ENCODE measurements around the gene BIRC6.
"Not testable (repeated sequence)": the region's sequence is repeated elsewhere in the genome, so short reads cannot be mapped to it uniquely, and the experiment has no call there.

The BIRC6 gene

DNA sequence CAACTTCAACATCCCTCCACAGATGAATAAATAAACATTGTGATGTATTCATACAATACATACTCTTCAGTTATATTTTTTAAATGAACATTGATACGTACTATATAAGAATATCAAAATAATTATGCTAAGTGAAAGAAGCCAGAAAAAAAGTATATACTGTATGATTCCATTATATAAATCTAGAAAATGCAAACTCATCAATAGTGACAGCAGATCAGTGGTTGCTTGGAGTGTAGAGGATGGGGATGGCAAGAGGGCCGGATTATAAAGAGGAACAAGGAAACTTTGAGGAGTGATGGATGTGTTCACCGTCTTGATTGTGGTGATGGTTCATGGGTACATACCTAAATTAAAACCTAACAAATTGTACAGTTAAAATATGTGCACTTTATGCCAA, 268.0 kb downstream of the BIRC6 start:
- no peak for DNase-seq

DNA sequence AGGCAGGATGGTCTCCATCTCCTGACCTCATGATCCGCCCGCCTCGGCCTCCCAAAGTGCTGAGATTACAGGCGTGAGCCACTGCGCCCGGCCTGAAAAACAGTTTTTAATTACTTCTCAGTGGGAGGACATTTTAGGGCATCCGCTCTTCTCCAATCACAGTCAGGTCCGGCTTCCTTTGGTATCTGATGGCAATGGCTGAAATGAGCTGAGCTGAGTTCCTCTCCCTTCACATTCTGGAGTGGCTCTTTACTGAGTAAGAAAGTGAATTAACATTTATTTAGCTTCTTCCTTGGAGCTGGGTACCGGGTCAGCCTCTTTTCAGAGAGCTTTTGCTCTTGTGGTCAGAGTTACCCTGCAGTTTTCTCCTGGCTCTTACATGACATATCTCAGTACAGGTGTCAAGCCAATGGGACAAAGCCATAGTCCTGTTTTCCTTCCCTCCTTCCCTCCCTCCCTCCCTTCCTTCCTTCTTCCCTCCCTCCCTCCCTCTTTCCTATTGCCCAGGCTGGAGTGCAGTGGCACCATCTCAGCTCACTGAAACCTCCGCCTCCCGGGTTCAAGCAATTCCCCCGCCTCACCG, 269.9 kb downstream of the BIRC6 start:
- DNase-seq: no peak

DNA sequence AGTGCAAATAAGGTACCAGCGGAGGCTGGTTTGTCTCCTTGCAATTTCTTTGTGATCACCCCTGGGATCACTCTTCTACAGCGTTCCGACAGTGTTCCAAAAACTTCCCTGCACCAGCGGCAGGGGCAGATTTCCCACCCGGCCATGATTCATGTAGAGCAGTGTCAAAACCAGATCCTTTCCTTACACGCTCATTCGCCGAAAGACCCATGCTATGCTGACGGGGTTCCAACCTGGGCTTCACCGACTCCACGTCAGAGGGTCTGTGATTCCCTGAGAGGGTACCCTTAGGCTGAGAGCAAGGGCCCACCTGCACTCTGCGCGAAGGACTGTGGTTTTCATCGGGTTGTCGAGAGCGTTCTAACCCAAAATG, 270.6 kb downstream of the BIRC6 start:
- no peak for DNase-seq

DNA sequence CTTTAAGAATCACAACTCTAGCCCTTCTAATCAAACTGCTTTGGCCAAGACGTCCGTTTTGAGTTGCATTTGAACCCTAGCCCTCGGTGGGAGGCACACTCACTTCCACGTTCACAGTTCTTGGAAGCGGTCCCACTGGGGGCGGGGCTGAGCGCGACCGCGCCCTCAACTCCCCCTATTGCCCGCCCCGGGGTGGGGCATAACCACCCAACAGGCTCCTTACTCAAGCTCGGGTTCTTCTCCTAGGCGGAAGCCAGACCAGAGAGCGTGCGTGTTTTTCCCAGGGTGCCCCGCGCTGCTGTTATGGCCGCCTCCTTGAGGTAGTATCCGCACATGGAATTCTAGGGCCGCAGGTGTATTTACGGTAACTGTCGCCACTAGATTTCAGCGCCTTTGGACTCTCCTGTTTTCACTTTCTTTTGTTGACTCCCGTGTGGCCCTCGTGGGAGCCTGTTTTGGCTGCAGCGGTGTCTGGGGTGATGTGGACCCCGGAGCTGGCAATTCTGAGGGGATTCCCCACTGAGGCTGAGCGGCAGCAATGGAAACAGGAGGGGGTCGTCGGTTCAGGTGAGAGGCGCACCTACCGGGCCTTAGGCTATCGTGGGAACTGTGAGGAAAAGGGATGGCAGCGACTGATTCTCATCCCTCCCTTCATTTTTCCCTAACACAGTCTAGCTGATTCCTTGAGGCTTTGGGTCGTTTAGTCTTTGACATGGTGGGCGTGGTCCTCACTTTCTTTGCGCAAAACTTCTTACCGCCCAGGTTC, 271.2 kb downstream of the BIRC6 start, which contains the start of gene TTC27:
TTC27 (plus strand) TSS at position 237 of the 766 bp plus-strand sequence; CDS start at position 480, 243 bp downstream.
- peak; percentile 86 for DNase-seq

DNA sequence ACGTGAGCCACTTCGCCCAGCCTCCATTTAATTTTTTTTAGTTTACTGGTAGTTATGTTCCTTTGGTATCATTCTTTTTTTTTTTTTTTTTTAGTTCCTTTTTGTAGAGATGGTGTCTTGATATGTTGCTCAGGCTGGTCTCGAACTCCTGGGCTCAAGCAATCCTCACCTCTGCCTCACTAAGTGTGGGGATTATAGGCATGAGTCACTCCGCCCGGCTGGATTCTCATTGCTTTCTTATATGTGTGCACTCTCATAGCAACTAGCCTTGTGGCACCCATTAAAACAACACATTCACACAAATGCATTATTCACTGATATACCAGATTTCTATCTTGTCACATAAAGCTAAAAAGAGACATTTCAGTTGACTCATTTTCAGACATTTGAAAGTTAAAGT, 275.3 kb downstream of the BIRC6 start:
- no peak for DNase-seq

DNA sequence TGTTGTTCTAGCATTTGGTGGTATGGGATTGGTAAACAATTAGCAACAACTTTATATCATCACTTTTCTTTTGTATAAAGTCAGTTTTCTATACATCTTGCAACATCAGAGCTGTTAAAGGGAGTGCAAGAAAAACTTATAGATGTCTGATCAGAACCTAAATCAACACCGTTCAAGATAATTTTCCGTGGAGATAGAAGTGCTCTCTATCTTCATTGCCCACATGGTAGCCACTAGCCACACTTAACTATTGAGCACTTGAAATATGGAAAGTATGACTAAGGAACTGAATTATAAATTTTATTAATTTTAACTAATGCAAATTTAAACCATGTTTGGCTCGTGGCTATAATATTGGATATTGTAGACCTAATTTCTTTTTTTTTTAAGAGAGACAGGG, 276.2 kb downstream of the BIRC6 start:
- DNase-seq: no peak

DNA sequence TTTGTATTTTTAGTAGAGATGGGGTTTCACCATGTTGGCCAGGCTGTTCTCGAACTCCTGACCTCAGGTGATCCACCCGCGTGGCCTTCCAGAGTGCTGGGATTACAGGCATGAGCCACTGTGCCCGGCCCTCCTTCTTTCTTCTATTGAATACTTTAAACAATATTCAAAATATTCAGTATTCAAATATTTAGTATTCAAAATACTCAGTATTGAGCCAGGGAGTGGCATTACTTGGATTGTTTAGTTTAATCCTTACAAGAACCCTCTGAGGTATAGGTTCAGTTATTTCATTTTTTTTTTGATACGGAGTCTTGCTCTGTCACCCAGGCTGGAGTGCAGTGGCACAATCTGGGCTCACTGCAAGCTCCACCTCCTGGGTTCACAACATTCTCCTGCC, 281.7 kb downstream of the BIRC6 start:
- not testable (repeated sequence) for DNase-seq

DNA sequence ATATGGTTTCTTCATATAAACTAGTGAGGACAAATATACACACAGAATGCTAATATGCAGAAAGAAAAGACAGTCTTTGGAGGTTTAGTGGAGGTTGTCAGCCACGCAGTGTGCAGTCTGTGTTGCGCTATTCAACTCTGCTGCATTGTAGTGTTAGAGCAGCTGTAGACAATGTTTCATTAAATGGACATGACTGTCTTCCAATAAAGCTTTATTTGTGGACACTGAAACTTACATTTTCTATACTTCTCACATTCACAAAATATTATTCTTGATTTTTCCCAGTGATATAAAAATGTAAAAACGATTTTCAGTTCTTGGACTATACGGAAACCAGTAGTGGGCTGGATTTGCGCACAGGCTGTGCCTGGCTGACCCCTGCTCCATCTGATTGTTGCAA, 284.4 kb downstream of the BIRC6 start:
- no peak for DNase-seq

DNA sequence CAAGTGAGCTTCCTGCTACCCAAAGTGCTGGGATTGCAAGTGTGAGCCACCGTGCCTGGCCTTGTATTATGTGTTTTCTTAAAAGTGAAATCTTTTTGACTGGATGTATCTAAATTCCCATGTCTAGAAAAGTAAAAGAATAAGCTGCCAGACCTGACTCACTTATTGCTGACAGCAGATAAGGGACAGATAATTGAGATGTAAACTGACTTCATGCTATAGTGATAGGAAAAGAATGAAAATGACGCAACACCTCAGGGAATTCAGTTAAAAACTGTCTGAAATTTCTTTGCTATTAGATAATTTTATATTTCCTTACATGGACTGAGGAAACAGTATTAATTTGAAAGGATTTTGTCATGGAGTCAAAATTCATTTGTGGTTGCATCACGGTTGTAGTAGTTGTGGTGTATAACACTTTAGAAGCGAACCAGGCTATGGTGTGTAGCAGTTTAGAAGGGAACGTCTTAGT, 290.4 kb downstream of the BIRC6 start:
- no peak for DNase-seq

DNA sequence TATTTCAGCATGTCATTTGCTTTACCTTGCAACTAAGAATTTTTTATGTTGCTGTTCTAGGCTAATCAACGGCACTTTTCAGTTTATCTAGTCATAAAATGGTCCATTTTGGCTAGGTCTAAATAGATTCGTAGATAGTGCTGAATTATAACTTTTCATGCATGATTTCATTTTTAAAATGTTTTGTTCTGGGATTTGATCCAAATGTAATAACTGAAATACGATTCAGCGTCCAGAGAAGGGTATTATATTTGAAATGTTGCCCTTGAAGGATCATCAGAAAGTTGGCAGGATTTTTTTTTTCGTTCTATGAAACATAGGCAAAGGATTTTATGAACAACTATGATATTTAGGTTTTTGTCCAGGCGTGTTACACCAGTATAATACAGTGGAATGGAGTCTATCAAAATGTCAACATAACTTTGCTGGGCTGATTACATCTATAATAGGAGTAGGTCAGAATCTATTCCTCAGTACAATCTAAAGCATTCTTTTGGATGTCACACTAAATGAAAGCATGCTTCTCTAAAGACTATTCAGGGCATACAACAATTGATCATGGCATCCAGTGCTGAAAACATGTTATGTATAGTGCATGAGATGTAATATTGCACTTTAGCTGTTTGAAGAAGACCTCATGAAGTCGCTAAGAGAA, 295.9 kb downstream of the BIRC6 start:
- peak; percentile 39 for DNase-seq

DNA sequence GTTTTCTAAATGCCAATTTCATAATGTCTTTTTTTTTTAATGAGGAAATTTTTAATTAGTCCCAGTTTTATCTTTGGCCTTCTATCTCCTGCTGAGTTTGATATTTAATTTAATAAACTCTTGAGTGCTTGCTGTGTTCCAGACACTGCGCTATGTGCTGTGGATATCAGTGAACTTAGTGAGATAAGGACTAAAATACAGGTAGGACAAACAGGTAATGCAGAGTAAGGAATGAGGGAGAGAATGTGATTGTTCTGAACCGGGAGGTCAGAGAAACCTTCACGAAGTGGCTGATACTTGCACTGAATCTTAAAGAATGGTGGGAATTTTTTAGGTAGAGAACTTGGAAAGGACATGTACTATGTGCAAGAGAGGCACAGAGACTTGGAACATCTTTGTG, 299.2 kb downstream of the BIRC6 start:
- DNase-seq: no peak

DNA sequence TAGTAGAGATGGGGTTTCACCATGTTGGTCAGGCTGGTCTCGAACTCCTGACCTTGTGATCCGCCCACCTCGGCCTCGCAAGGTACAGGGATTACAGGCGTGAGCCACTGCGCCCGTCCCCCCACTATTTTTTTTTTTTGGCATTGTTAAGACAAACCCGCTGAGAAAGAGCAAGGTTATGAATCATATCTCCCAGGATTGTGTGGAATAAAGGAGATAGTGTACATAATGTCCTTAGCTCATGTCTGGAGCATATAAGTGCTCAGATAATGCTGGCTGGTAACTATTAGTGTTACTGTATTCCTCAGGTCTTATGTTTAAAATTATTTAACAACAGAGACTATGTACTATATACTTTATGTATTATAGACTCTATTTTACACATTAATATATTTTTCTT, 307.0 kb downstream of the BIRC6 start:
- no peak for DNase-seq

DNA sequence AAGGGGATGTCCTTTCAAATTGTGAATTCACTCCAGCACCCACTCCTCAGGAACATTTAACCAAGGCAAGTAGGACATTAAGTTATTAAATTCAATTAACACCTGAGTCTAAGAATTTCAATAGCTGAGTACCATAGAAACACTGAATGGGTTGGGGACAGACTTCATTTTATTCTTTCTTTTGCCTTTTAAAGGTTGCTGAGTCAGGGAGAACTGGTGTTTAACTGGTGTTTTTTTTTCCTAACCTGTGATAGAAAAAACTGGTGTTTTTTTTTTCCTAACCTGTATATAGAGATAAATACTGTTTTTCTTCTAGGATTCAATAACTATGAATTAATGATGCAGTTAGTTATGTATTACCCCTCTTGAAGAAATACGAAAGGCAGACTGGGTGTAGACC, 309.9 kb downstream of the BIRC6 start:
- DNase-seq: no peak

DNA sequence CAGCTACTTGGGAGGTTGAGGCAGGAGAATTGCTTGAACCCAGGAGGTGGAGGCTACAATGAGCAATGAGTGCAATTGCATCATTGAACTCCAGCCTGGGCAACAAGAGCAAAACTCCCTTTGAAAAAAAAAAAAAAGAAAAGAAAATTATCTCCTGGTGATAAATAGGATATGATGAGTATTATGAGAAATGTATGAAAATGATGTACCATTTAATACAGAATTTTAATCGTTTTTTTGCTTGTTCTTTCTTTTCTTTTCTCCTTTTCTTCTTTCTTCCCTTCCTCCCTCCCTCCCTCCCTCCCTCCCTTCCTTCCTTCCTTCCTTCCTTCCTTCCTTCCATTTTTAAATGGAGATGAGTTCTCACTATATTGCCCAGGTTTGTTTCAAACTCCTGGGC, 311.4 kb downstream of the BIRC6 start:
- DNase-seq: no peak

Measured in NCI-H2029 treated with DMSO at 0.1 percent for 48 hours (cell line).